Mucosa of stomach (tissue), 1 donor: ENCODE results near the gene HOXD13.

Experiments
- H3K27me3 ChIP-seq: one replicate; pipeline ENCODE4 v1.7.0; 2013; ENCODE audit warnings: mild to moderate bottlenecking, low read length; ENCODE audit not compliant: control insufficient read depth, insufficient read depth
- H3K36me3 ChIP-seq: one replicate; pipeline ENCODE4 v1.7.0; 2013; ENCODE audit warnings: low read length; ENCODE audit not compliant: control insufficient read depth, insufficient read depth
- H3K4me1 ChIP-seq: one replicate; pipeline ENCODE4 v1.7.0; 2013; ENCODE audit warnings: mild to moderate bottlenecking, low read length; ENCODE audit not compliant: control insufficient read depth, insufficient read depth
- H3K4me3 ChIP-seq: one replicate; pipeline ENCODE4 v1.7.0; 2013; ENCODE audit warnings: low read length
- H3K9ac ChIP-seq: one replicate; pipeline ENCODE4 v1.7.0; 2013; ENCODE audit warnings: mild to moderate bottlenecking, low read length, moderate library complexity
- H3K9me3 ChIP-seq: one replicate; pipeline ENCODE4 v1.7.0; 2013; ENCODE audit warnings: mild to moderate bottlenecking, low read length, moderate library complexity; ENCODE audit not compliant: control insufficient read depth
- donor health status: Pancreatic carcinoma.

Gene HOXD13

GRCh38 chr2:176075481-176075880 is 17.0 kb upstream of the HOXD13 start:
- Histone ChIP-seq H3K27me3 (peaks cover 91% of the 10 kb centered on the region), H3K4me3 (no peak overlapping the region), H3K9ac (no peak overlapping the region), H3K9me3 (no peaks in the 10 kb centered on the region), H3K36me3 (no peaks in the 10 kb centered on the region), H3K4me1 (peaks cover 9% of the 10 kb centered on the region)

GRCh38 chr2:176076063-176076462 is 16.5 kb upstream of the HOXD13 start:
- Histone ChIP-seq H3K9ac (no peak overlapping the region), H3K4me3 (no peak overlapping the region), H3K4me1 (peaks cover 12% of the 10 kb centered on the region), H3K36me3 (no peaks in the 10 kb centered on the region), H3K27me3 (peaks cover 91% of the 10 kb centered on the region), H3K9me3 (no peaks in the 10 kb centered on the region)

DNA sequence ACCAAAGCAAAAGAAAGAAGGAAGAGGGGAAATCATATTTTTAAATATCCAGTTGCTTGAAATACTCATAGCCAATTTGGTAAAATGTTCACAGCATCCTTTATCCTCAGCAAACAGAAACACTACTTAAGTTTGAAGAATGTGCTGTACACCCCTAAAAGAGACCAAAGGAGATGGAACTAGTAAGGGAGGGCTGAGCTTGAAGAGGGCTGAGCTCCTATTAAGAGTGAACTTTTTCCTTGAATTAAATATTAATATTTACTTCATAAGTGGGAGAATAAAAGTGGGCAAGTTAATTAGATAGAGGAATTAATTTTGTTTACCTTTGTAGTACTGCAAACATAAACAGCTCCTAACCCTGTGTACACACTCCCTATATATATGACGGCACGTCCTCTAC is 15.7 kb upstream of the HOXD13 start:
- no peaks in the 10 kb centered on the region for H3K36me3 ChIP-seq
- H3K4me1 ChIP-seq: peaks cover 12% of the 10 kb centered on the region
- H3K9me3 ChIP-seq: no peaks in the 10 kb centered on the region
- peaks cover 91% of the 10 kb centered on the region for H3K27me3 ChIP-seq
- H3K4me3 ChIP-seq: no peak overlapping the region
- H3K9ac ChIP-seq: no peak overlapping the region

GRCh38 chr2:176078541-176079284 is 13.8 kb upstream of the HOXD13 start:
- Histone ChIP-seq H3K4me1 (peaks cover 12% of the 10 kb centered on the region), H3K4me3 (no peak overlapping the region), H3K9ac (no peak overlapping the region), H3K27me3 (peaks cover 91% of the 10 kb centered on the region), H3K9me3 (no peaks in the 10 kb centered on the region), H3K36me3 (no peaks in the 10 kb centered on the region)

- no peak overlapping the region for H3K4me3 ChIP-seq
- peaks cover 12% of the 10 kb centered on the region for H3K4me1 ChIP-seq
- H3K9me3 ChIP-seq: peaks cover under 1% of the 10 kb centered on the region
- H3K27me3 ChIP-seq: peaks cover 91% of the 10 kb centered on the region
- H3K36me3 ChIP-seq: no peaks in the 10 kb centered on the region
- H3K9ac ChIP-seq: no peak overlapping the region
Measured at GRCh38 chr2:176079285-176079830, 13.2 kb upstream of the HOXD13 start.

DNA sequence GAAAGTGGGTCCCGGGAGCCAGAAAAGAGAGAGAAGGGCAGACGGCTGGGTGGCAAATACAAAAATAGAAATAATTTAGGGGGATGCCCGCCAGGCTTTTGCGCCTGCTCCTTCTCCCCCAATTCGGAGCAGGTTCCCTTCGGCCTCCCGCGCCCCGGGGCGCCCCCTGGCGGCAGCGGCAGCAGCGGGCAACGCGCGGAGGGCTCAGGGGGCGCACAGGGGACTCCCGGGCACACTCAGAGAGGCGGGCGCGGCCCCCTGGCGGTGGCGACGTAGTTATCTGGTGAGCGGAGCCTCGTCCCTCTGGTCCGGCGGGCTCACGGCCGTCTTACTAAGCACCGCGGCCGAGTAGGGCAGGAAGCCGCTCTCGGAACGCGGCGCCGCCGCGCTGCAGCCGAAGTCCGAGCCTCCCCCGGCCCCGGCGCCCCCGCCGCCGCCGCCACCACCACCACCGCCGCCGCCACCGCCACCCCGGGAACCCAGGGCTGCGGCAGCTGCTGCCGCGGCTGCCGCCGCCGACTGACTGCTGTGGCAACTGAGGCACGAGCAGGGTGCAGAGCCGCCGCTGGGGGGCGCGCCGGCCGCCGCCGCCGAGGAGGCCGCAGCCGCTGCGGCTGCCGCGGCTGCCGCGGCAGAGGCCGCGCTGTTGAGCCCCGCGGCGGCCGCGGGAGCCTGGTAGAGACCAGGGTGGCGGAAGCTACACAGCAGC is 12.5 kb upstream of the HOXD13 start:
- no peaks in the 10 kb centered on the region for H3K36me3 ChIP-seq
- H3K9ac ChIP-seq: no peak overlapping the region
- peaks cover 3% of the 10 kb centered on the region for H3K9me3 ChIP-seq
- H3K27me3 ChIP-seq: peaks cover 91% of the 10 kb centered on the region
- H3K4me1 ChIP-seq: peaks cover 12% of the 10 kb centered on the region
- H3K4me3 ChIP-seq: no peak overlapping the region

DNA sequence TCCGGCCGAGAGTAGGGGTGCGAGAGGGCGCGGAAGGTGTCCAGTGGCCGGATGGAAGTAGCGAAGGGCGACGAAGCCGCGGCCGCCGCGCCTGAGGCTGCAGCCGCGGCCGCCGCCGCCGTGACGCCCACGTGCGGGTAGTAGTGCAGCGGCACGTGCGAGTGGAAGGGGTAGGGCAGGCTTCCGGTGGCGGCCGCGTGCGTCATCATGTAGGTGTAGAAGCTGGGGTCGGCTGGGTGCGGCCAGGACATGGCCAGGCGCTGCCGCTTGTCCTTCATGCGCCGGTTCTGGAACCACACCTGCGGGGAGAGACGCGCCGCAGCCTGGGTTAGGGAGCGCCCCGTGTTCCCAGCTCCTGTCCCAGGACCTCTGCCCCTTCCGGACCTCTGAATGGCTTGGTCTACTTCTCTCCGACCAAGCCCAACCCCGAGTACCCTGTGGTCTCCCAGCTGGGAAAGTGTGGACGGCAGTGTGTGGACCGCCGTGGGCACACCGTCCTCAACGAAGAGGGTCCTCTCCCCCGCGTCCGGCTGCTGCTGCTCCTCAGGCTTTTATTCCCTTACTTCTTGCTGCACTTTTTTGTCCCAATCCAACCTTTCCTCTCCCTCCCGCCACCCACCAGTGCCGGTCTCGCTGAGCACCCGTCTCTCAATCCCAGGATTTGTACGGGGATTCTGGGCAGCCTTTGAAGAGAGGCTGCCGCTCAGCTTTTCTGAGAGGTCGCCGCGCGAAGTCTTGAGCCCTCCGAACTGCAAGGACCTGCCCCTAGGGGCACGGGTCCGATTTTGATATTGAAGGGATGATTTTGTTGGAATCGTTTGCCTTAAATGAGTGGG is 11.8 kb upstream of the HOXD13 start:
- no peak overlapping the region for H3K4me3 ChIP-seq
- H3K4me1 ChIP-seq: peaks cover 16% of the 10 kb centered on the region
- H3K9ac ChIP-seq: no peak overlapping the region
- H3K27me3 ChIP-seq: peaks cover 91% of the 10 kb centered on the region
- no peaks in the 10 kb centered on the region for H3K36me3 ChIP-seq
- peaks cover 3% of the 10 kb centered on the region for H3K9me3 ChIP-seq

GRCh38 chr2:176081376-176081836 is 11.1 kb upstream of the HOXD13 start:
- H3K27me3 ChIP-seq: peaks cover 93% of the 10 kb centered on the region
- no peaks in the 10 kb centered on the region for H3K36me3 ChIP-seq
- peaks cover 22% of the 10 kb centered on the region for H3K4me1 ChIP-seq
- H3K4me3 ChIP-seq: no peak overlapping the region
- no peak overlapping the region for H3K9ac ChIP-seq
- peaks cover 3% of the 10 kb centered on the region for H3K9me3 ChIP-seq

GRCh38 chr2:176081837-176082524 is 10.5 kb upstream of the HOXD13 start:
- H3K4me3 ChIP-seq: no peak overlapping the region
- peaks cover 3% of the 10 kb centered on the region for H3K9me3 ChIP-seq
- no peaks in the 10 kb centered on the region for H3K36me3 ChIP-seq
- peaks cover 93% of the 10 kb centered on the region for H3K27me3 ChIP-seq
- H3K4me1 ChIP-seq: peaks cover 22% of the 10 kb centered on the region
- H3K9ac ChIP-seq: no peak overlapping the region

DNA sequence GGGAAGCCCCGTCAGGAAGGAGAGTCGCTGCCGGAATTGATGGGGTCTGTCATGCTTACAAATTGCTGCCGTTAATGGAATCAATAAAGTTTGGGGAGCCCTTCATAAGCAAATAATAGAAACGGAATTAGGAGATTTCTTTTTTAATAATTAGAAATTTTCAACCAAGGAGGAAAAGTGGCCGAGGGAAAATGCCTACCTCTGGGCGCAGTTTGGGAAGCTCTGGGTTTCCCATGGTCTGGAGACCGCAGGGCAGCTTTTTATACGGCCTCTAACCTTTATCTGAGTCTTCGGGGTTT is 10.0 kb upstream of the HOXD13 start:
- Histone ChIP-seq H3K27me3 (peaks cover 94% of the 10 kb centered on the region), H3K4me3 (no peak overlapping the region), H3K9ac (no peak overlapping the region), H3K4me1 (peaks cover 22% of the 10 kb centered on the region), H3K36me3 (no peaks in the 10 kb centered on the region), H3K9me3 (peaks cover 3% of the 10 kb centered on the region)

DNA sequence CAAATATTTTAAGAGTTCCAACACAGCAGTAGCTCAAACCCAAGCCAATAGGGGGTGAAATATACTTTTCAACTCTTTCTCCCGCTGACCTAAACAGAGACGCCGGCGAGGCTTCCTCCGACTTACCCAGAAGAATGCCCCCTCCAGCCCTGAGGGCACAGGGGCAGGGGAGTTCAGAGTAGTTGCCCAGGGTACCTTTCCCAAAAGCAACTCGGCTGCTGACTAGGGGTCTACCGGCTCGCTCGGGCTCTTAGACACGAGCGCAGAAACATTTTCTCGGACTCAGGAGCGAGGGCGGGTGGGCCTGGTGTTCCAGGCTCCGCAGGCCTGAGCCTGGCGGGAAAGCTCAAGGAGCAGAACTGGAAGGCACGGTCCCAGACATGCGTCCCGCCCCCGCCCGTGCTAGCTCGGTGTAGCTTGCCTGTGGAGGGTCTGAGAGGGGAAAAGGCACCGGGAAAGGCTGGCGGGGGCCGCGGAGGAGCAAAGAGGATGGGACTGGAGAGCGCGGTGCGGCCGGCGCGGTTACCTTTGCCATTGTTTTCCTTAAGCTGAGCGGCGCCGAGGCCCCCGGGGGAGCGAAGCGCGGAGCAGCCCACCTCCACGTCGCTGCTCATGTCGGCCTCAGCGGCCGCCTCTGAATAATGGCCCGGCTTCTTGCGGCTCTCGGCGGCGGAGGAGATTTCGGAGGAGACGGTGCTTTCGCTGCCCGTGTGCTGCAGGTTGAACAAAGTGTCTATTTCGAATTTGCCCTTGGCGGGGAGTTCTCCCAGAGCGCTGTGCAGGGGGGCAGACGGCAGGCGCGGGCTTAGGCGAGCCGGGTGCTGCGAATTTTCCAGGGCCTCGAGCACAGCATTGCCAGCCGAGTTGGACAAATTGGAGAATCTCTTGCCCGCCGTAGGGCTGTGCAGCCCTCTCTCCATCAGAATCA is 9.4 kb upstream of the HOXD13 start:
- Histone ChIP-seq H3K9ac (no peak overlapping the region), H3K9me3 (peaks cover 3% of the 10 kb centered on the region), H3K4me1 (peaks cover 26% of the 10 kb centered on the region), H3K36me3 (no peaks in the 10 kb centered on the region), H3K27me3 (peaks cover 97% of the 10 kb centered on the region), H3K4me3 (no peak overlapping the region)
